Activated CD8-positive, alpha-beta T cell treated with anti-CD3 and anti-CD28 coated beads, Interleukin-2, amount 10 ng/mL, durations not matched to agents 7 days and 5 days (primary cell): ENCODE measurements around the gene LSAMP. TPM values are rescaled to one million over a fixed set of nuclear protein-coding genes. Genes with fewer than 3 reads are reported as not detected.

Source experiments
- ATAC-seq: fragments of 150-1000 bp; cut with Tn5 transposase; one replicate; pipeline ENCODE4 v1.10.0; 2021; ENCODE audit warnings: moderate library complexity
- CTCF ChIA-PET: fragments of 350-600 bp; sonication (Branson Sonifier 250); formaldehyde crosslinking; loops from one replicate; lab custom pipeline; 2021; ENCODE audit warnings: antibody characterized with exemption; lab: Charles Lee
- POLR2A ChIA-PET: fragments of 350-600 bp; sonication (Branson Sonifier 250); formaldehyde crosslinking; loops from one replicate; lab custom pipeline; 2021; ENCODE audit warnings: antibody characterized with exemption; lab: Charles Lee
- DNase-seq: peaks from one replicate; pipeline ENCODE4 v3.0.0-alpha.2; 2020
- H3K27ac Mint-ChIP-seq: one replicate; pipeline ENCODE4 v1.8.0; 2021; ENCODE audit warnings: mild to moderate bottlenecking, mixed read lengths
- H3K27me3 Mint-ChIP-seq: one replicate; pipeline ENCODE4 v1.8.0; 2021; ENCODE audit warnings: low read depth, mixed read lengths
- H3K36me3 Mint-ChIP-seq: one replicate; pipeline ENCODE4 v1.8.0; 2021; ENCODE audit warnings: low read depth, mixed read lengths
- H3K4me1 Mint-ChIP-seq: one replicate; pipeline ENCODE4 v1.8.0; 2021; ENCODE audit warnings: low read depth, mixed read lengths
- H3K4me3 Mint-ChIP-seq: one replicate; pipeline ENCODE4 v1.8.0; 2021; ENCODE audit warnings: mild to moderate bottlenecking, mixed read lengths
- H3K9me3 Mint-ChIP-seq: one replicate; pipeline ENCODE4 v1.8.0; 2022; ENCODE audit warnings: mixed read lengths; ENCODE audit not compliant: insufficient read depth
- total RNA-seq, 2 experiments: library from RNA; stranded (reverse); gene quantifications; one replicate each; pipeline ENCODE4 v1.2.3, GENCODE V29; 2021

LSAMP gene
- total RNA-seq, 2 experiments from 2014 or later = not detected

DNA sequence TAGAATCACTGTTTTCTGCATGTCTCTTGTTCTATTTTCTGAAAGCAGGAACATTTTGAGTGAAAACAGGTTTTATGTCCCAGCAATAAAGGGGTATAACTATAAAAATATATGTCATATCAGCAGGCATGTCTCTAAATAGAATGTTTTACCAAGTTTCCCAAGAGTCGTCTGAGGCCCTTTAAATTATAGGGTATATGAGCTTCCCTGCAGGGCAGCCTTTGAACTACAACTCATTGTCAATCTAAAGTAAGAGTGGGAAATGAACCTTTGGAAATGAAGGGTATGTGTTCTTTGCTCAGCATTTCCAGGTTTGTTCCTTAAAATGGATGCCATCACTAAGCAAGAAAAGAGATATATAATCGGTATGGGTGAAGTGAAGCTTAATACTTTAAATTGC lies 138.6 kb downstream of the LSAMP start:
- Mint-ChIP-seq H3K27me3 (no peaks in the 10 kb centered on the region), H3K9me3 (no peaks in the 10 kb centered on the region), H3K4me3 (no peak overlapping the region), H3K4me1 (no peaks in the 10 kb centered on the region), H3K27ac (no peak overlapping the region), H3K36me3 (no peaks in the 10 kb centered on the region)
- ATAC-seq (no peak), DNase-seq (no peak)
- ChIA-PET CTCF (no interaction called here), POLR2A (no interaction called here)

- POLR2A ChIA-PET = no interaction called here
- Mint-ChIP-seq H3K9me3 (no peaks in the 10 kb centered on the region), H3K4me3 (no peak overlapping the region), H3K27me3 (no peaks in the 10 kb centered on the region), H3K36me3 (no peaks in the 10 kb centered on the region), H3K4me1 (no peaks in the 10 kb centered on the region), H3K27ac (no peak overlapping the region)
- CTCF ChIA-PET = no interaction called here
- ATAC-seq = no peak
- DNase-seq = no peak
Observed at GRCh38 chr3:116306149-116306548, 139.1 kb downstream of the LSAMP start.

GRCh38 chr3:116302087-116302747 lies 143.1 kb downstream of the LSAMP start:
- Mint-ChIP-seq H3K36me3 (no peaks in the 10 kb centered on the region), H3K9me3 (no peaks in the 10 kb centered on the region), H3K4me3 (no peak overlapping the region), H3K4me1 (no peaks in the 10 kb centered on the region), H3K27me3 (no peaks in the 10 kb centered on the region), H3K27ac (no peak overlapping the region)
- ChIA-PET POLR2A (no interaction called here), CTCF (no interaction called here)
- ATAC-seq (no peak), DNase-seq (no peak)

DNA sequence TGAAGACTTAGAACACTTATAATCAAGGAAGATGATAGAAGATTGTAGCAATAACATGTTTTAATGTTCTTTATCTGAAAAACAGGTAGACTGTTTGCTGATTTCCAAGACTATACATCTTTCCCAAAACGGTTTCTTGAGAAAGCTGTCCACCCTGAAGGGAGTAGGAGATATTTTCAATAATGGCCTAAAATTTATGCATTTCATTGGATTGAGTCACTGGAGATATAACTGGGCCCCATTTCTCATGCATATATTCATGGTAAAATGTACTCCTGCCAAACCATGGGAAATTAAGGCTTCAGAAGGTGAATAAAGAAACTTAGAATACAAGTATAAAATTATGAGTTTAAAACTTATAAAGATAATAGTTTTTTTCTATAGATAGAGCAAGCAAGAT lies 143.9 kb downstream of the LSAMP start:
- CTCF ChIA-PET = no interaction called here
- ATAC-seq = no peak

GRCh38 chr3:116300226-116300625 lies 145.1 kb downstream of the LSAMP start:
- H3K36me3 Mint-ChIP-seq = no peaks in the 10 kb centered on the region
- H3K4me1 Mint-ChIP-seq = no peaks in the 10 kb centered on the region
- H3K4me3 Mint-ChIP-seq = no peak overlapping the region
- no peak overlapping the region for H3K27ac Mint-ChIP-seq
- H3K27me3 Mint-ChIP-seq = no peaks in the 10 kb centered on the region
- peaks cover 5% of the 10 kb centered on the region for H3K9me3 Mint-ChIP-seq
- ChIA-PET POLR2A (no interaction called here), CTCF (no interaction called here)
- no peak for DNase-seq
- no peak for ATAC-seq

More for the DNA sequence above, 143.9 kb downstream of the LSAMP start:
- no peak for DNase-seq
- H3K4me3 Mint-ChIP-seq = no peak overlapping the region
- no peaks in the 10 kb centered on the region for H3K36me3 Mint-ChIP-seq
- H3K9me3 Mint-ChIP-seq = no peaks in the 10 kb centered on the region
- no peaks in the 10 kb centered on the region for H3K4me1 Mint-ChIP-seq
- POLR2A ChIA-PET = no interaction called here
- H3K27me3 Mint-ChIP-seq = no peaks in the 10 kb centered on the region
- no peak overlapping the region for H3K27ac Mint-ChIP-seq

DNA sequence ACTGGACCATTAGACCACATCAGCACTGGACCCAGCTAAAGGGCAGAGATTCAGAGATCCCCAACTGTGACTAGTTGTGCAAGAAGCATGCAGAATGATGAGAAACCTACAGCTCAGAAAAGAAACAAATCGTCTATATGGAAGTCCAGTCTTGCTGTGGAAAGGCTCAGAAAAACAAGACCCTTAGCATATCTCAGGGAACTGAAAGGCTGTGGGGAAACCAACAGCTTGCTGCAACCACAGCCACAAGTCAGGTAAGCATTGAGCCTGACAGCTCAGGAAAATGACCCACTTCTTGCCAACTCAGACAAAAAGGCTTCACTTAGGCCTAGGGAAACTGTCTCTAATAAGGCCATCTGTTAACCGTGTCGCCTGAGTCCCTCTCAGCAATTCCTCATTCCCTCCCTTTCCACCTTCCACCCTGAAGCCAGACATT lies 145.6 kb downstream of the LSAMP start:
- no peak overlapping the region for H3K27ac Mint-ChIP-seq
- ATAC-seq (no peak), DNase-seq (no peak)
- ChIA-PET CTCF (no interaction called here), POLR2A (no interaction called here)
- H3K4me3 Mint-ChIP-seq = no peak overlapping the region
- peaks cover 5% of the 10 kb centered on the region for H3K9me3 Mint-ChIP-seq
- H3K36me3 Mint-ChIP-seq = no peaks in the 10 kb centered on the region
- no peaks in the 10 kb centered on the region for H3K4me1 Mint-ChIP-seq
- no peaks in the 10 kb centered on the region for H3K27me3 Mint-ChIP-seq

DNA sequence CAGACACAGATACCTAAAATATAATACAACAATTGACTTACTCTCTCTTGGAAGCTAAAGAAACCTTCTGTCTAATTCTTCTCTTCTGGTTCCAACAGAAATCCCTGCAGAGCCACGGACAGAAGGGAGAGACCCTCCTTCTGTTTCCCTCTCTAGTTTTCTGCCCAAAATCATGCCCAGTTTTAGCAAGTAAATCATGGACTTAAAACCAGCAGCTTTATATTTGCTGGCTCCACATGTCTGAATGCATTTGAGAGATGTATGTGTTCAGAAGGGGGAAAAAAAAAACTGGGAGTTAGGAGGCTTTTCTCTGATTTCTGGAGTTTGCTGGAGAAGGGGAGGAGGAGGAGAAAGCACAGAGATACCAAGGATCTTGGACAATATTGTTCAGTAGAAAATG lies 147.1 kb downstream of the LSAMP start:
- H3K4me3 Mint-ChIP-seq = no peak overlapping the region
- no peaks in the 10 kb centered on the region for H3K36me3 Mint-ChIP-seq
- DNase-seq (no peak), ATAC-seq (no peak)
- POLR2A ChIA-PET = no interaction called here
- no peaks in the 10 kb centered on the region for H3K27me3 Mint-ChIP-seq
- no peak overlapping the region for H3K27ac Mint-ChIP-seq
- H3K9me3 Mint-ChIP-seq = peaks cover 5% of the 10 kb centered on the region
- no peaks in the 10 kb centered on the region for H3K4me1 Mint-ChIP-seq
- CTCF ChIA-PET = no interaction called here

DNA sequence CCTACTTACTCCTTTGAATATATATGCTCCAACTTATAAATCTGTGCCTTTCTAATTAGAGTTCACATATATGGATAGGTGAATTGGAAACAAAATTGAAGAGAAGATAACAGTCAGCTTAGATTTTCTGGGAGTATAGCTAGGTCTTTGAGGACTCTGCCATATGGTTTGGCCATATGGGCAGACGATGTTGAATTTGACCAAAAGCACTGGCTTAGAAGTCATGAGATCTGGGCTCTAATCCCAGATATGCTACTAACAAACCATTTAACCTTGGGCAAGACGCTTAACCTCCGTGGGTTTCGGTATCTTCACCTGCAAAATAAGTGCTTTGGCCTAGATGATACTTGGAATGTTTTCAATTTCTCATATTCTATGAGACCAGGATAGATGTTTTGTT lies 154.1 kb downstream of the LSAMP start:
- H3K27ac Mint-ChIP-seq = no peak overlapping the region

DNA sequence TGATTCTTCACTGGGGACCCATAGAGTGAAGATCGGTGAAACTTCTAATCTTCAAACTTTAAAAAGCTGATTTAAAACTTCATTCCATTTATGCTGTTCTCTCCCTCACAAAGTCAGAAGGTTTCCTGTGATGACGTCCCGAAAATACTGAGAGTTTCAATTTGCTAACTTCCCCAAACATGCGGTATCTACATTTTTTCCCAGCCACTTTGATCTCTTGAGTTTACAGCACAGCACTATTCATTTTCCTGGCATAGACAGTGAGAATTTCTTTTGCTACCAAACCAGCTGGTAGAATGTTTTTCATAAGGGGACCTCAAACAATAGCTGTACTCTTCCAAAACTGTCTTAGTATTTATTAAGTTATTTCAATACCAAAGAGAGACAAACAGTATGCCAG lies 156.8 kb downstream of the LSAMP start:
- Mint-ChIP-seq H3K36me3 (no peaks in the 10 kb centered on the region), H3K9me3 (no peaks in the 10 kb centered on the region), H3K27me3 (no peaks in the 10 kb centered on the region), H3K27ac (no peak overlapping the region), H3K4me1 (no peaks in the 10 kb centered on the region), H3K4me3 (no peak overlapping the region)
- ATAC-seq = no peak
- POLR2A ChIA-PET = no interaction called here
- DNase-seq = no peak
- CTCF ChIA-PET = no interaction called here

More for the DNA sequence above, 154.1 kb downstream of the LSAMP start:
- CTCF ChIA-PET = no interaction called here
- Mint-ChIP-seq H3K36me3 (no peaks in the 10 kb centered on the region), H3K27me3 (no peaks in the 10 kb centered on the region), H3K4me3 (no peak overlapping the region), H3K9me3 (peaks cover 5% of the 10 kb centered on the region), H3K4me1 (no peaks in the 10 kb centered on the region)
- ATAC-seq = no peak
- no peak for DNase-seq
- POLR2A ChIA-PET = no interaction called here

- Mint-ChIP-seq H3K27ac (no peak overlapping the region), H3K9me3 (no peaks in the 10 kb centered on the region), H3K36me3 (no peaks in the 10 kb centered on the region), H3K4me3 (no peak overlapping the region), H3K27me3 (no peaks in the 10 kb centered on the region), H3K4me1 (no peaks in the 10 kb centered on the region)
- ChIA-PET CTCF (no interaction called here), POLR2A (no interaction called here)
- DNase-seq = no peak
- no peak for ATAC-seq
Observed at GRCh38 chr3:116285781-116286421, 159.4 kb downstream of the LSAMP start.

- POLR2A ChIA-PET = no interaction called here
- Mint-ChIP-seq H3K36me3 (no peaks in the 10 kb centered on the region), H3K4me1 (no peaks in the 10 kb centered on the region)
Observed at GRCh38 chr3:116281313-116282143, 163.8 kb downstream of the LSAMP start.

GRCh38 chr3:116280130-116280740 lies 165.1 kb downstream of the LSAMP start:
- H3K27ac Mint-ChIP-seq = no peak overlapping the region
- POLR2A ChIA-PET = no interaction called here
- DNase-seq = no peak
- no peak for ATAC-seq
- CTCF ChIA-PET = no interaction called here
- H3K27me3 Mint-ChIP-seq = no peaks in the 10 kb centered on the region
- no peaks in the 10 kb centered on the region for H3K4me1 Mint-ChIP-seq
- no peaks in the 10 kb centered on the region for H3K36me3 Mint-ChIP-seq
- no peak overlapping the region for H3K4me3 Mint-ChIP-seq
- H3K9me3 Mint-ChIP-seq = no peaks in the 10 kb centered on the region

More at GRCh38 chr3:116281313-116282143, 163.8 kb downstream of the LSAMP start:
- Mint-ChIP-seq H3K9me3 (no peaks in the 10 kb centered on the region), H3K4me3 (no peak overlapping the region), H3K27ac (no peak overlapping the region), H3K27me3 (no peaks in the 10 kb centered on the region)
- no peak for DNase-seq
- CTCF ChIA-PET = no interaction called here
- no peak for ATAC-seq
